HepG2 (cell line): ENCODE results near the gene MXI1. TPM values are rescaled to one million over a fixed set of nuclear protein-coding genes. Genes with fewer than 3 reads are reported as not detected.
A peak's percentile ranks its signal among the peaks of the same experiment; 100 is the strongest.

Experiments used
- BRD4 ChIP-seq: sonication (generic); formaldehyde crosslinking; IDR thresholded peaks from 2 replicates; pipeline ENCODE4 v1.4.0; 2020; ENCODE audit warnings: missing genetic modification reagents
- CCDC6 ChIP-seq: sonication (generic); formaldehyde crosslinking; IDR thresholded peaks from 2 replicates; pipeline ENCODE4 v1.8.1; 2022; ENCODE audit warnings: mild to moderate bottlenecking, missing genetic modification reagents, moderate library complexity
- MEF2D ChIP-seq: sonication (generic); formaldehyde crosslinking; IDR thresholded peaks from 2 replicates; pipeline ENCODE4 v1.5.1; 2020; ENCODE audit warnings: mild to moderate bottlenecking, missing genetic modification reagents
- RBFOX2 ChIP-seq: fragments of 200-400 bp; formaldehyde crosslinking; IDR thresholded peaks from 2 replicates; pipeline ENCODE4 v1.6.1; 2017; ENCODE audit warnings: low read depth, mild to moderate bottlenecking, low read length
- RFXAP ChIP-seq: sonication (generic); formaldehyde crosslinking; IDR thresholded peaks from 2 replicates; pipeline ENCODE4 v1.4.0; 2020; ENCODE audit warnings: missing genetic modification reagents, borderline replicate concordance
- SIN3A ChIP-seq: IDR thresholded peaks from 2 replicates; pipeline ENCODE4 v1.6.1; 2011; ENCODE audit warnings: low read depth, mild to moderate bottlenecking, control low read depth, low read length, borderline replicate concordance
- ZNF232 ChIP-seq: sonication (generic); formaldehyde crosslinking; IDR thresholded peaks from 2 replicates; pipeline ENCODE4 v1.4.0; 2020; ENCODE audit warnings: missing genetic modification reagents, borderline replicate concordance
- polyA plus RNA-seq, 8 experiments: library from polyadenylated mRNA; depleted of rRNA in 3 of 8; stranded (reverse) in 7 of 8; unstranded in 1 of 8; fragments of >200 nt; fragmentation: Illumina TruSeq in 4 of 8; extraction: Trizol in 4 of 8; gene quantifications; 2 replicates each; pipeline versions ENCODE4 v1.2.1 to v1.2.3, GENCODE V29; 2011 to 2016; ENCODE audit warnings: low read depth in 4 of 8, missing spikeins in 1 of 8, mixed read lengths in 1 of 8; ENCODE audit not compliant: insufficient read depth in 1 of 8
- total RNA-seq, 5 experiments: library from RNA; depleted of rRNA; stranded (reverse); fragments of >200 nt; fragmentation: Illumina TruSeq; extraction: Trizol; gene quantifications; 2 replicates each; pipeline ENCODE4 v1.2.3, GENCODE V29; 2016; ENCODE audit warnings: low read depth in 1 of 5
- TF ChIP-seq, protein P1 (sequence below): sonication (generic); formaldehyde crosslinking; IDR thresholded peaks from 2 replicates; pipeline ENCODE4 v1.8.1; 2023; ENCODE audit warnings: mild to moderate bottlenecking, moderate library complexity, missing genetic modification reagents
- TF ChIP-seq, protein P2 (sequence below): sonication (generic); formaldehyde crosslinking; conservative IDR thresholded peaks from 2 replicates; pipeline ENCODE4 v1.4.0; 2020; ENCODE audit warnings: missing genetic modification reagents
- TF ChIP-seq, protein P3 (sequence below): sonication (generic); formaldehyde crosslinking; IDR thresholded peaks from 2 replicates; pipeline ENCODE4 v1.4.0; 2020; ENCODE audit warnings: mild to moderate bottlenecking, missing genetic modification reagents
- TF ChIP-seq, protein P4 (sequence below): sonication (generic); formaldehyde crosslinking; IDR thresholded peaks from 2 replicates; pipeline ENCODE4 v1.5.0; 2020; ENCODE audit warnings: mild to moderate bottlenecking, missing genetic modification reagents, borderline replicate concordance
- TF ChIP-seq, protein P5 (sequence below): sonication (generic); formaldehyde crosslinking; IDR thresholded peaks from 2 replicates; pipeline ENCODE4 v1.5.1; 2020; ENCODE audit warnings: missing genetic modification reagents, mild to moderate bottlenecking, borderline replicate concordance

Gene MXI1
- total and polyA plus RNA-seq, 2 of the 13 experiments (the other 11 are each of a cell fraction or from before 2014, with no cell fraction given) = 6.6 to 22.0 TPM

DNA sequence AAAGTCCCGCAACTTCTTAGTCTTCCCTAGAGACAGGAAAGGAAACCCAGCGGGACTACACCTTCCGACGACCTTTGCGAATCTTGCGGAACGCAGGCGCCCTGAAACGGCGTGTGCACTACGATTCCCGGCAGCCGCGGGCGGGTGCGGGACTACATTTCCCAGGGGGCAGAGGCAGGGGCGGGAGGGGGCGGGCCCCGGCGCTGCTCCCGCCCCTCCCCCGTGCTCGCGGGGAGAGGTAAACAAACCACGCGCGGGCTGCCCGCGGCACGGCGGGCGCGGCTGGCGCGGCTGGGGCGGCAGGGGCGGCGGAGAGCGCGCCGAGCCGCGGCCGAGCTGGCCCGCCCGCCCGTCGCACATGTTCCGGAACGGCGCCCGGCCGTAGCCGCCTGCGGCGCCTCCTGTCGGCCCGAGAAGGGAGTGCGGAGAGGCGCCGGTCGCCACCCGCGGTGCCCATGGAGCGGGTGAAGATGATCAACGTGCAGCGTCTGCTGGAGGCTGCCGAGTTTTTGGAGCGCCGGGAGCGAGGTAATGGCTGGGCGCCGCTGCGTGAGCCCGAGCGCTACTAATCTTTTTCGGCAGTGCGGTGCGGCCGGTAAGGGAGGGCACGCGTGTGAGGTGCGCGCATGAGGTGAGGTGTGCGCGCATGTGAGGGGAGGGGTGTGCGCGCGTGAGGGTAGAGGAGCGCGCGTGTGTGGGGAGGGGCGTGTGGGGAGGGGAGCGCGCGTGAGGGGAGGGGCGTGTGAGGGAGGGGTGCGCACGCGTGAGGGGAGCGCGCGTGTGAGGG is 18.5 kb downstream of the MXI1 start (continued):
- TF ChIP-seq, protein P1, sequence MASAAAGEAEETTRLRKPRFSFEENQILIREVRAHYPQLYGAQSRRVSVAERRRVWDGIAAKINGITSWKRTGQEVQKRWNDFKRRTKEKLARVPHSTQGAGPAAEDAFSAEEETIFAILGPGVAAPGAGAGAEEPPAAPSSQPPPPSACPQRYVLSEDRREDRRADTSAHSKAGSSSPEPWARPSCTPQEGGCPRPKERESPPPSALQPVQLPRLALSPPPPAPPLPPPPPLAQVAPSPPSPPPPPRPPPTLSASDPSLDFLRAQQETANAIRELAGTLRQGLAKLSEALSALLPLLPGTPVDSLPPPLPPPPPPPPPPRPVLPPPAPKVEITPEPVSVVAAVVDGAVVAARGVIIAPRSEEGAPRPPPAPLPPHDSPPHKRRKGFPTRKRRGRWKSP (CRISPR knock-in tag) = 0 out of 2 replicates have a peak, but pooled peaks have one; percentile 30
- TF ChIP-seq SIN3A (peak; percentile 47; the same call in 1 of the 2 replicates), BRD4 (CRISPR knock-in tag) (no peak), CCDC6 (CRISPR knock-in tag) (peak; percentile 44; the same call in 1 of the 2 replicates), ZNF232 (CRISPR knock-in tag) (0 out of 2 replicates have a peak, but pooled peaks have one; percentile 59), MEF2D (CRISPR knock-in tag) (no peak), RBFOX2 (peak; percentile 59; the same call in 1 of the 2 replicates), RFXAP (CRISPR knock-in tag) (peak; percentile 50; the same call in 1 of the 2 replicates)
- TF ChIP-seq, protein P2, sequence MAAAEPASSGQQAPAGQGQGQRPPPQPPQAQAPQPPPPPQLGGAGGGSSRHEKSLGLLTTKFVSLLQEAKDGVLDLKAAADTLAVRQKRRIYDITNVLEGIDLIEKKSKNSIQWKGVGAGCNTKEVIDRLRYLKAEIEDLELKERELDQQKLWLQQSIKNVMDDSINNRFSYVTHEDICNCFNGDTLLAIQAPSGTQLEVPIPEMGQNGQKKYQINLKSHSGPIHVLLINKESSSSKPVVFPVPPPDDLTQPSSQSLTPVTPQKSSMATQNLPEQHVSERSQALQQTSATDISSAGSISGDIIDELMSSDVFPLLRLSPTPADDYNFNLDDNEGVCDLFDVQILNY (CRISPR knock-in tag) = no peak
- TF ChIP-seq, protein P3, sequence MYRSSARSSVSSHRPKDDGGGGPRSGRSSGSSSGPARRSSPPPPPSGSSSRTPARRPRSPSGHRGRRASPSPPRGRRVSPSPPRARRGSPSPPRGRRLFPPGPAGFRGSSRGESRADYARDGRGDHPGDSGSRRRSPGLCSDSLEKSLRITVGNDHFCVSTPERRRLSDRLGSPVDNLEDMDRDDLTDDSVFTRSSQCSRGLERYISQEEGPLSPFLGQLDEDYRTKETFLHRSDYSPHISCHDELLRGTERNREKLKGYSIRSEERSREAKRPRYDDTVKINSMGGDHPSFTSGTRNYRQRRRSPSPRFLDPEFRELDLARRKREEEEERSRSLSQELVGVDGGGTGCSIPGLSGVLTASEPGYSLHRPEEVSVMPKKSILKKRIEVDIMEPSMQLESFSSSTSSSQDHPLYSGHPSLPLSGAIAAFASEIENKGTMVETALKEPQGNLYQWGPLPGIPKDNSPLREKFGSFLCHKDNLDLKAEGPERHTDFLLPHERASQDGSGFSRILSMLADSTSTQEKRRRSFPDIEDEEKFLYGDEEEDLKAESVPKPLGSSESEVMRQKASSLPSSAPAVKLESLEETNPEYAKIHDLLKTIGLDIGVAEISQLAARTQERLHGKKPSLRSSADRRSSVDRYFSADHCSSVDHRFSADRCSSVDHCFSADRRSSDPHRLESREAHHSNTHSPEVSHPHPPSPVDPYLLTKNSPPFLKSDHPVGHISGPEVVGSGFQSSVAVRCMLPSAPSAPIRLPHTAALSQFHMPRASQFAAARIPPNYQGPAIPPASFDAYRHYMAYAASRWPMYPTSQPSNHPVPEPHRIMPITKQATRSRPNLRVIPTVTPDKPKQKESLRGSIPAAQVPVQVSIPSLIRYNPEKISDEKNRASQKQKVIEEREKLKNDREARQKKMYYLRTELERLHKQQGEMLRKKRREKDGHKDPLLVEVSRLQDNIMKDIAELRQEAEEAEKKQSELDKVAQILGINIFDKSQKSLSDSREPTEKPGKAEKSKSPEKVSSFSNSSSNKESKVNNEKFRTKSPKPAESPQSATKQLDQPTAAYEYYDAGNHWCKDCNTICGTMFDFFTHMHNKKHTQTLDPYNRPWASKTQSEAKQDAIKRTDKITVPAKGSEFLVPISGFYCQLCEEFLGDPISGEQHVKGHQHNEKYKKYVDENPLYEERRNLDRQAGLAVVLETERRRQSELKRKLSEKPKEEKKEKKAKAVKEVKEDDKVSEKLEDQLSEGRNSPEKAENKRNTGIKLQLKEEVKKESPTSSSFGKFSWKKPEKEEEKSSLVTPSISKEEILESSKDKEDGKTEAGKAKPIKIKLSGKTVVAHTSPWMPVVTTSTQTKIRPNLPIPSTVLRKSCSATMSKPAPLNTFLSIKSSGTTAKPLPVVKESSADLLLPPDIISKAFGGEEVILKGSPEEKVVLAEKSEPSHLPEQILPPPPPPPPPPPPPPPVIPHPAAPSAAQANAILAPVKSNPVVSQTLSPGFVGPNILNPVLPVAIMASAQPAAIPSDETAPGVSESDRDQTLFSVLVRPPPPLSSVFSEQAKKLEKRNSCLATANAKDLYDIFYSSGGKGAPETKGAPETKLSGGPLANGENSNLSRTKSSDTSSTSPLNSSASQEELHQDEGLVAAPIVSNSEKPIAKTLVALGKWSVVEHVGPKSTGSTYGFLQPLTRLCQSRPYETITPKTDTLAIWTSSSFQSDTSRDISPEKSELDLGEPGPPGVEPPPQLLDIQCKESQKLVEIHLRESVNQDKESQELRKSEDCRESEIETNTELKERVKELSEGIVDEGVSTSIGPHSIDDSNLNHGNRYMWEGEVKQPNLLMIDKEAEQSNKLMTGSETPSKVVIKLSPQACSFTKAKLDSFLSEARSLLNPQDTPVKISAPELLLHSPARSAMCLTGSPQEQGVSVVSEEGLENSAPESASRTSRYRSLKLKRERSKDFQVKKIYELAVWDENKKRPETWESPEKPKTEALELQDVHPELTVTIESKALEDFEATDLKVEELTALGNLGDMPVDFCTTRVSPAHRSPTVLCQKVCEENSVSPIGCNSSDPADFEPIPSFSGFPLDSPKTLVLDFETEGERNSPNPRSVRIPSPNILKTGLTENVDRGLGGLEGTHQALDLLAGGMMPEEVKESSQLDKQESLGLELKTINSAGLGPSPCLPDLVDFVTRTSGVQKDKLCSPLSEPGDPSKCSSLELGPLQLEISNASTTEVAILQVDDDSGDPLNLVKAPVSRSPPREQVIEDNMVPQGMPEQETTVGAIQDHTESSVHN (CRISPR knock-in tag) = 0 out of 2 replicates have a peak, but pooled peaks have one; percentile 27
- TF ChIP-seq, protein P4, sequence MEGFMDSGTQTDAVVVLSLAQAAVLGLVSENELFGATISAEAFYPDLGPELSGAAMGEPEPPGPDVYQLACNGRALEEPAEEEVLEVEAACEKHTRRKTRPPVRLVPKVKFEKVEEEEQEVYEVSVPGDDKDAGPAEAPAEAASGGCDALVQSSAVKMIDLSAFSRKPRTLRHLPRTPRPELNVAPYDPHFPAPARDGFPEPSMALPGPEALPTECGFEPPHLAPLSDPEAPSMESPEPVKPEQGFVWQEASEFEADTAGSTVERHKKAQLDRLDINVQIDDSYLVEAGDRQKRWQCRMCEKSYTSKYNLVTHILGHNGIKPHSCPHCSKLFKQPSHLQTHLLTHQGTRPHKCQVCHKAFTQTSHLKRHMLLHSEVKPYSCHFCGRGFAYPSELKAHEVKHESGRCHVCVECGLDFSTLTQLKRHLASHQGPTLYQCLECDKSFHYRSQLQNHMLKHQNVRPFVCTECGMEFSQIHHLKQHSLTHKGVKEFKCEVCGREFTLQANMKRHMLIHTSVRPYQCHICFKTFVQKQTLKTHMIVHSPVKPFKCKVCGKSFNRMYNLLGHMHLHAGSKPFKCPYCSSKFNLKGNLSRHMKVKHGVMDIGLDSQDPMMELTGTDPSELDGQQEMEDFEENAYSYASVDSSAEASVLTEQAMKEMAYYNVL (CRISPR knock-in tag) = no peak; the same call in 1 of the 2 replicates
- TF ChIP-seq, protein P5, sequence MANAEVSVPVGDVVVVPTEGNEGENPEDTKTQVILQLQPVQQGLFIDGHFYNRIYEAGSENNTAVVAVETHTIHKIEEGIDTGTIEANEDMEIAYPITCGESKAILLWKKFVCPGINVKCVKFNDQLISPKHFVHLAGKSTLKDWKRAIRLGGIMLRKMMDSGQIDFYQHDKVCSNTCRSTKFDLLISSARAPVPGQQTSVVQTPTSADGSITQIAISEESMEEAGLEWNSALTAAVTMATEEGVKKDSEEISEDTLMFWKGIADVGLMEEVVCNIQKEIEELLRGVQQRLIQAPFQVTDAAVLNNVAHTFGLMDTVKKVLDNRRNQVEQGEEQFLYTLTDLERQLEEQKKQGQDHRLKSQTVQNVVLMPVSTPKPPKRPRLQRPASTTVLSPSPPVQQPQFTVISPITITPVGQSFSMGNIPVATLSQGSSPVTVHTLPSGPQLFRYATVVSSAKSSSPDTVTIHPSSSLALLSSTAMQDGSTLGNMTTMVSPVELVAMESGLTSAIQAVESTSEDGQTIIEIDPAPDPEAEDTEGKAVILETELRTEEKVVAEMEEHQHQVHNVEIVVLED (CRISPR knock-in tag) = peak; percentile 85
